Fibroblast of mammary gland (primary cell): Measurements from ENCODE around the gene CDH1.

Source experiments
- DNase-seq: peaks from one replicate; pipeline ENCODE4 v3.0.0-alpha.2; 2010; ENCODE audit warnings: low read depth
- H3K4me3 ChIP-seq: 2 replicates; pipeline ENCODE4 v1.5.1; 2011; ENCODE audit warnings: low read depth, mild to moderate bottlenecking, low read length, moderate library complexity; ENCODE audit not compliant: control insufficient read depth
- CTCF ChIP-seq: conservative IDR thresholded peaks from 2 replicates; pipeline ENCODE4 v1.5.1; 2011; ENCODE audit warnings: low read depth, low read length, inconsistent platforms; ENCODE audit not compliant: control insufficient read depth, insufficient read depth

CDH1 gene

GRCh38 chr16:68717684-68718083 lies 19.4 kb upstream of the CDH1 start:
- no peak overlapping the region for H3K4me3 ChIP-seq
- TF ChIP-seq CTCF, result no peak
- no peak for DNase-seq

DNA sequence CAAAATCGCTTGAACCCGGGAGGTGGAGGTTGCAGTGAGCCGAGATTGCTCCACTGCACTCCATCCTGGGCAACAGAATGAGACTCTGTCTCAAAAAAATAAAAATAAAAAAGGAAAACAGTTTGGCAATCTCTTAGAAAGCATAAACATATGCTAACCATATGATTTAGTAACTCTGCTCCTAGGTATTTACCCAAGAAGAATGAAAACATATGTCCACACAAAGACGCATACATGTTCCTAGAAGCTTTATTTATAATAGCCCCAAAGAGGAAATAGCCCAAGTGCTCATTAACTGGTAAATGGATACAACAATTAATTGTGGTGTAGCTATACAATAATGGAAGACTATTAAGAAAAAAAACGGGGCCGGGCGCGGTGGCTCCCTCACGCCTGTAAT lies 18.5 kb upstream of the CDH1 start:
- TF ChIP-seq CTCF, result no peak
- H3K4me3 ChIP-seq, result no peak overlapping the region
- DNase-seq, result peak; percentile 6

- no peak for DNase-seq
- TF ChIP-seq CTCF, result no peak
- H3K4me3 ChIP-seq, result no peak overlapping the region
Observed at GRCh38 chr16:68719993-68720489, 17.1 kb upstream of the CDH1 start.

DNA sequence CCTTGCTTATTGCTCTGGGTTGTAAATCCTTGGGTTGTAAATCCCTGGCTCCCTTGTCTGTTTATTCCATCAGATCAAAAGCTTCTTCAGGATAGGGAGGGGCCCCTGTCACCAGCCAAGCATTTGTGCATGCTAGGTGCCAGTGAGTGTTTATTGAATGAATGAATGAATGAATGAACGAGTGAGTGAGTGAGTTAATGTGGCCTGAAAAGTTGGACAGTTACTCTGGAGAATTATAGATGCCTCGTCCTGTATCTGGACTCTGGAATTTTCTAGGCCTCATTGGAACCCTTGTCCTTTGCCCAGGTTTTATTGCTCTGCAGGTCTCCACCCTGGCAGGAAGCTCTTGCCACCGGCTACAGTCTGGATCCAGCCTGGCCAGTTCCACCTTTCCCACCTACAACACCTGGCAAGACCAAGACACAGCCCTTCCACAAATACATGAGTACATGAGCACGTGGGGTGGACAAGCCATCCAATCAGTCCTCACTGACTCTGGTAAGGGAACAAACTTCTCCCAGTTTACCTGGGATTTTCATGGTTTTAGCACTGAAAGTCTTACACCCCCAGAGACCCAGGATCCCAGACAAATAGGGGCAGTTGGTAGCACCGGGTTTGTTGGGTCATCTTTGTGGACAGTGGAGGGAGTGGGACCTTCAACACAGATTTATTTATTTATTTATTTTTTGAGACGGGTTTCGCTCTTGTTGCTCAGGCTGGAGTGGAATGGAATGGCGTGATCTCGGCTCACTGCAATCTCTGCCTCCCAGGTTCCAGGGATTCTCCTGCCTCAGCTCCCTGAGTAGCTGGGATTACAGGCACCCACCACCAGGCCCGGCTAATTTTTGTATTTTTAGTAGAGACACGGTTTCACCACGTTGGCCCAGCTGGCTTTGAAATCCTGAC lies 14.7 kb upstream of the CDH1 start:
- TF ChIP-seq CTCF, result no peak
- no peak for DNase-seq
- H3K4me3 ChIP-seq, result no peak overlapping the region

- DNase-seq, result no peak
- TF ChIP-seq CTCF, result no peak
- no peak overlapping the region for H3K4me3 ChIP-seq
Observed at GRCh38 chr16:68724797-68725196, 12.3 kb upstream of the CDH1 start.

DNA sequence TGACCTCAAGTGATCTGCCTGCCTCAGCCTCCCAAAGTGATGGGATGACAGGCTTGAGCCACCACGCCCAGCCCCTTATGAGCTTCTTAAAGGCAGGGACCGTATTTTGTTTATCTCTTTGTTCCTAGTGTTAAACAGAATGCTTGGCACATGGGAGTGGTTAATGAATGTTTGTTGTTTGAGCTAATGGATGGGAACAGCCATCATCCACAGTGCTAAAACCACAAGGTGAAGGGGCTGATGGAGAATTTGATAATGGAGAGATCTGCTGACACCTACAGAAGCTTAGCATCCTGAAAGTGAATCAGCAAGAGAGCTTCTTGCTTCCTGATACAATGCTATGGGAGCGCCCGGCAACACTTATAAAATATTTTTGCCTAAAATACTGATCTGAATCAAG lies 8.6 kb upstream of the CDH1 start:
- DNase-seq, result no peak
- TF ChIP-seq CTCF, result no peak
- no peak overlapping the region for H3K4me3 ChIP-seq
